HG03378 (cell line): ENCODE data around the gene KMT2B.
"Not testable (repeated sequence)": the region's sequence is repeated elsewhere in the genome, so short reads cannot be mapped to it uniquely, and the experiment has no call there.

Source experiments
- ATAC-seq: cut with Tn5 transposase; IDR thresholded peaks from one replicate; pipeline ENCODE4 v1.9.1; 2021; ENCODE audit warnings: mild to moderate bottlenecking, moderate library complexity; ENCODE audit not compliant: unreplicated experiment

KMT2B gene

DNA sequence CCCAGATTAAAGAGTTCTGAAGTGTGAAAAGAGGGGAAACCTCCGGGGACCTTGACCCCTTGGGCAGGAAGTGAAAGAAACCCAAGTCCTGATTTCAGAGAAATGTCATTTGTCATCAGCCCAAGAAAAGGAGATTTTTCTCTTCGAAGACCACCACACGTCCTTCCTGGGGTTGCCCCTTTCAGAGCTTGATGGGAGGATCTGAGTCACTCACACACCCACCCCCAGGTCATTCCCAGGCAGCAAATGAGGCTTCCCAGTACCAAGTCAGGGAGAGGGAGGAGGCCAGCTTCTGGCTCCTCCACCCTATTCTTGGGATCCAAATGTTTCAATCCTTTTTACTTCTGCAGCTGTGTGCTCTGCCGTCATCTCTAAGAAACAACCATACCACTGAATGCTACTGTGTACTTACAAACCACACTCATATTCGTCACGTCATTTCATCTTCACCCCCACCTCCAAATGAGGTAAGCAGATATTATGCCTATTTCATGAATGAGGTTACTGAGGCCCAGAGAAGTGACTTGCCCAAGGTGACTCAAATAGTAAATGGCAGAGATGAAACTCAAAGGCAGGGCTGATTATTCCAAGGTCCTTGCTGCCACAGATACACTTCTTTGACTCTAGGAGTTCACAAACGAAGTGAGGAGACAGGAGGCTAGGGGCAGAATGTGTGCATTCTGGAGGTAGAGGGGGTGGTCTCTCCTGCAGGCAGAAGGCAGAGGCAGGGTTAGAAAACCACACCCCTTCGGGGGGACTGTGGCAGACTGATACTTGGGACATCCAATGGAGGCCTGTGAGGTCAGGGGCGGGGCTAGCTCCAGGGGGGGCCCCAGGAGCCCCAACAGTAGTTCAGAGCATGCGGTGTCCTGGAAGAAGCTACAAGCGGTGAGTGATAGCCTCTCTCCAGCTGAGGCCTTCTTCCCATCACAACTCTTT is 5.0 kb upstream of the KMT2B start:
- peak; percentile 18 for ATAC-seq

DNA sequence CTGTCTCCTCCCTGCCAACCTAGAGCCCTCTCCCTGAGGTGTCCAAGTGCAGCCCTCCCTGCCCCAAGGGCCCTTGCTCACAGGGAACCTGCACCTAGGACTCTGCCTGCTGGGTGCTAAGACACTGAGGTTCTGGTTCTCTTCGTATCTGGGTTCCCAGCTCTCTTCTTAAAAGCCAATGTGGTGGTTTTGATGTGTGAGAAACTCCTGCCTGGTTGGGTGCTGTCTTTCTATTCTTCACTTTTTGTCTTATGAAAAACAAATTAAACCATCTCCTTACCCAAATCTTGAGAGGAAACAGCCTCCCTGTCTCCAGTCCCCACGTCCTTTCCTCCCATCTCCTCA is 4.3 kb upstream of the KMT2B start:
- no peak for ATAC-seq

DNA sequence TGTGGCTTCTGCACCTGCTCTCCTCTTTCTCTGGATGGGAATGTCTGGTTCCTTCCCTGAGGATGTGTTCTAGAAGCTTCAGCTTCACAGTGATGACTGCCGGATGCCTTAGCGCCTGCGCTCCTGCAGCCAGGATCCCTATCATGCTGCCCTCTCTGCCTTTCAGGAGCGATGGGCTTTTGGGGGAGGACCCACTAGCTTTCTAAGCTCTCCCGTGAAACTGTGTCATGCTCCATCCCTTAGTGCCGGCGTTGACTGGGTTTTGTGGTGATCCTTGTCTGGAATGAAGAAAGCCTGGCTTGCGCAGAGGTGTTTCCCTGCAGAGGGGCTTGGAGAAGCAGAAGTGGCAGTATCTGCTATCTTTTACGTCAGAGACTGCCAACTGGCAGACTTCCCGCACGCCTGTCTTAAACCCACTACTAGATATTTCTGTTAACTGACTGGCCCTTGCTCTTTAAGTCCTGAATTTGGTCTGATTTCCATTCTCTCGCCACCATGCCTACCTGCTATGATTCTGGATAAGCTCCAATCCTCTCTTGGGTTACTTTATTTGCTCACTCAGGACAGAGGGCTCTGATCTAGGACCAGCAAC is 3.8 kb upstream of the KMT2B start:
- no peak for ATAC-seq

DNA sequence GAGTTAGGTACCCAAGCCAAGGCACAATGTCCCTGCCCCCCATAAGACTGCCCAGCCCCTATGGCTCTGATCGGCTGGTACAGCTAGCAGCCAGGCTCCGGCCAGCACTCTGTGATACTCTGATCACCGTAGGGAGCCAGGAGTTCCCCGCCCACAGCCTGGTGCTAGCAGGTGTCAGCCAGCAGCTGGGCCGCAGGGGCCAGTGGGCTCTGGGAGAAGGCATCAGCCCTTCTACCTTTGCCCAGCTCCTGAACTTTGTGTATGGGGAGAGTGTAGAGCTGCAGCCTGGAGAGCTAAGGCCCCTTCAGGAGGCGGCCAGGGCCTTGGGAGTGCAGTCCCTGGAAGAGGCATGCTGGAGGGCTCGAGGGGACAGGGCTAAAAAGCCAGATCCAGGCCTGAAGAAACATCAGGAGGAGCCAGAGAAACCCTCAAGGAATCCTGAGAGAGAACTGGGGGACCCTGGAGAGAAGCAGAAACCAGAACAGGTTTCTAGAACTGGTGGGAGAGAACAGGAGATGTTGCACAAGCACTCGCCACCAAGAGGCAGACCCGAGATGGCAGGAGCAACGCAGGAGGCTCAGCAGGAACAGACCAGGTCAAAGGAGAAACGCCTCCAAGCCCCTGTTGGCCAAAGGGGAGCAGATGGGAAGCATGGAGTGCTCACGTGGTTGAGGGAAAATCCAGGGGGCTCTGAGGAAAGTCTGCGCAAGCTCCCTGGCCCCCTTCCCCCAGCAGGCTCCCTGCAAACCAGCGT is 3.0 kb upstream of the KMT2B start:
- ATAC-seq: no peak

DNA sequence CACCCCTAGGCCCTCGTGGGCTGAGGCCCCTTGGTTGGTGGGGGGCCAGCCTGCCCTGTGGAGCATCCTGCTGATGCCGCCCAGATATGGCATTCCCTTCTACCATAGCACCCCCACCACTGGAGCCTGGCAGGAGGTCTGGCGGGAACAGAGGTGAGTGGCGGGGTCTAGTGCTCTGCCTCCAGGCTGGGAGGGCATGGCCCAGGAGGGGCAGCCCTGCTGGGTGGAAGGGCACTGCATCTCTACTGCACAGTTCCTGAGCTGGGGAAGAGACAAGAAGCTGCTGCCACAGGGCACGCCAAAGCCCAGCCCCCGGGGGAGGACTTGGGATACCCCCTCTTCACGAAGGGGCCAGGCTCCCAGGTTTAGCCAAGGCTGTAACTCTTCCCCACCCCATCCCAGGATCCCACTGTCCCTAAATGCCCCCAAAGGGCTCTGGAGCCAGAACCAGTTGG is 2.4 kb upstream of the KMT2B start:
- ATAC-seq: no peak

DNA sequence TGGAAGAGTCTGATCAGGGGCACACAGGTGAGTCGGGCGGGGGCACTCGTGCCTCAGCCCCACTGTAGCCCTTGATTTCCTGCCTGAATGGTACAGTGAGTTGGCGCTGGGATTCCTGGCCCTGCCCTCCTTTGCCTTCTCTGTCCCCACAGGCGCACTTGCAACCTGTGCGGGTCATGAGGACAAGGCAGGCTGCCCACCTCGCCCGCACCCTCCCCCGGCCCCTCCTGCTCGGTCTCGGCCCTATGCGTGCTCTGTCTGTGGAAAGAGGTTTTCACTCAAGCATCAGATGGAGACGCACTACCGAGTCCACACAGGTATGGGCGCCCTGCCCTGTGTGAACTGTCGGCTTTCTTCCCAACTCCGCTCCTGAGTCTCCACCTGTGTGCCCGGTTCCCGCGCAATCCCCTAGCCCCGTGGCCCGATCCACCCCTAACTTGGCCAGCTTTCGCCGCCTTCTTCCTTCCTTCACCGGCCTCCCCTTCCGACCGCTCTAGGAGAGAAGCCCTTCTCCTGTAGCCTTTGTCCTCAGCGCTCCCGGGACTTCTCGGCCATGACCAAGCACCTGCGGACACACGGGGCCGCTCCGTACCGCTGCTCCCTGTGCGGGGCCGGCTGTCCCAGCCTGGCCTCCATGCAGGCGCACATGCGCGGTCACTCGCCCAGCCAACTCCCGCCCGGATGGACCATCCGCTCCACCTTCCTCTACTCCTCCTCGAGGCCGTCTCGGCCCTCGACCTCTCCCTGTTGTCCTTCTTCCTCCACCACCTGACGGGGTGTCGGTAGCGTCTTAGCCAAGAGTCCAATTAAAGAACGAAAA is 1.6 kb upstream of the KMT2B start:
- no peak for ATAC-seq

DNA sequence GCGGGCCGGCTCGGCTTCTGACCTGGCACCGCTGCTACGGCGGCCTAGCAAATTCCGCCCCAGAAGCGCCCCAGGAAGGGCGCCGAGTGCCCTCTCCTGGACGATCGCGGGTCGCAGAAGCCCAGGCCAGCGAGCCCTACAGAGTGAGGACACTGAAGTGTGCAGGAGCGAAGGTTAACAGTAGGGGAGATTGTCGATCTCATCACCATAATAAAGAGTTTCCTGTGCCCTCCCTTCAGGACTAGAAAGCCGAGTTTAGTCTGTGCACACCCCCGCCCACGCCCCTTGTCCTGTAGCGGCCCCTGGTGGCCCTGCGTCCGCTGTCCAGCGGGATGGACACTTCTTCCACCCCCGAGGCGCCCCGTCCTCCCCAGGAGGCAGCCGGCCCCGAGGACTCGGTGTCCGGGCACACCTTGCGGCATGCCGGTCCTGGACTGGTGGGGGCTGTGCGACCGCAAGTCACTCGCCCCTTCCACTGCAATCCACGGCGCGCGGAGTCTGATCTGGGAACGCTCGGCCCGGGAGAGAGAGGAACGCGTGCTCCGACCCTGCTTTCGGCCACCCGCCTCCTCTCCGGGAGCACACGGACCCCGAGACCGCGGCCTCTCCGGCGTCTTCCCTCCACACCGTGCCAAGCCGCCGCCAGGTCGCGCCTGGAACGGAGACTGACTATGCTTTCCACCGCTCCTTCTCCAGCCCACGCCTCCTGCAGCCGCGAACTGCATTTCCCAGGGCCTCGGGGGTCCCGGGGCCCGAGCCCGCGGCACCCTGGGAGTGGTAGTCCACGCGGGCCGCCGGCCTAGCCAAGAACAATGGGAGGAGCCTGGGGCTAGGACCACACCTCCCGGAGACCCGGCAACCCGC is 770 bp upstream of the KMT2B start:
- peak; percentile 51 for ATAC-seq

DNA sequence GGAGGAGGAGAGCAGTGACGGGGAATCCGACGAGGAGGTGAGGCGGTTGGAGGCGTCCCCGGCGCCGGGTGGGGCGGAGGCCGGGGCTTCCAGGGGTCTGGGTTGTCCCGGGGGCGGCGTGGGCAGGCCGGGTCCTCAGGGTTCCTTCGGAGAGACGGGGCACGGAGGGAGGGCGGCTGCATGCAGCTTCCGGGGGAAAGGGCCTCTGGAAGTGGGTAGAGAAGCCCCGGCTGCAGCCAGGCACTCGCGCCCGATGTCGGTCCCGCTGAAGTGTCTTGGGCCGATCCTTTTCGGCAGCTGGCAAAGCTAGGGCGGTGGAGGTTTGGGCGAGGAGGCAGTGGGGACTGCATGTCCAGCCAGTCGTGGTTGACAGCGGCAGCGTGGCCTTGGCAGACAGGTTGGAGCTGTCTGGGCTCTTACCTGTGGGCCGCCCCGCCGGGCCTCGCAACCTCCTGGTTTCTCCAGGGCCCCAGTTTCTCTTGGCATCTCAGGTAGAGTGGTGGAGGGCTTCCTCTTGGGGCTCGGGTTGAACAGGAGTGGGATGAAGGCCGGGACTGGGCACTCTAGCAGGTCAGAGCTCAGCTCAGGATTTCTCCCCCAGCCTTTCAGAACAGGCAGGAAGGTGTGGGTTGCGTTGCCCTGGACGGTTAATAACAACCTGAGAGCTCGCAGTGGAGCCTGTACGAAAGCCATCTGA is 690 bp downstream of the KMT2B start:
- ATAC-seq: no peak

DNA sequence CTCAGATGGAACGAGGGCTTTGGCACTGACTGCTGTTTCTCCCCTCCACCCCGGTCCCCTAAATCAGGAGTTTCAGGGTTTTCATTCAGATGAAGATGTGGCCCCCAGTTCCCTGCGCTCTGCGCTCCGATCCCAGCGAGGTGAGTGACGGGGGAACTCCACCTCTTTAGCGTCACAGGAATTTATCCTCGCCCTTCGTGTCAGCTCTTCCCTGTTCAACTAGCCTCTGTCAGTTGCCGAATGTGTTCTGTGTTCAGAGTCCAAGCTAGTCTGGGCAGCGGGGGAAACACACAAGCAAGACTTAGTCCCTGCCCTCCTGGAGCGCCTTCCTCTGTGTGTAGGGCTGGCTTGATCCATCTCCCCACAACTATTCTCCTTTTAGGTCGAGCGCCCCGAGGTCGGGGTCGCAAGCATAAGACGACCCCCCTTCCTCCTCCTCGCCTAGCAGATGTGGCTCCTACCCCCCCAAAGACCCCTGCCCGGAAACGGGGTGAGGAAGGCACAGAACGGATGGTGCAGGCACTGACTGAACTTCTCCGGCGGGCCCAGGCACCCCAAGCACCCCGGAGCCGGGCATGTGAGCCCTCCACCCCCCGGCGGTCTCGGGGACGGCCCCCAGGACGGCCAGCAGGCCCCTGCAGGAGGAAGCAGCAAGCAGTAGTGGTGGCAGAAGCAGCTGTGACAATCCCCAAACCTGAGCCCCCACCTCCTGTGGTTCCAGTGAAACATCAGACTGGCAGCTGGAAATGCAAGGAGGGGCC is 1.8 kb downstream of the KMT2B start:
- no peak for ATAC-seq

DNA sequence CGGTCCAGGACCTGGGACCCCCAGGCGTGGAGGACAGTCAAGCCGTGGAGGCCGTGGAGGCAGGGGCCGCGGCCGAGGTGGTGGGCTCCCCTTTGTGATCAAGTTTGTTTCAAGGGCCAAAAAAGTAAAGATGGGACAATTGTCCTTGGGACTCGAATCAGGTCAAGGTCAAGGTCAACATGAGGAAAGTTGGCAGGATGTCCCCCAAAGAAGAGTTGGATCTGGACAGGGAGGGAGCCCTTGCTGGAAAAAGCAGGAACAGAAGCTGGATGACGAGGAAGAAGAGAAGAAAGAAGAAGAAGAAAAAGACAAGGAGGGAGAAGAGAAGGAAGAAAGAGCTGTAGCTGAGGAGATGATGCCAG is 2.3 kb downstream of the KMT2B start:
- no peak for ATAC-seq

DNA sequence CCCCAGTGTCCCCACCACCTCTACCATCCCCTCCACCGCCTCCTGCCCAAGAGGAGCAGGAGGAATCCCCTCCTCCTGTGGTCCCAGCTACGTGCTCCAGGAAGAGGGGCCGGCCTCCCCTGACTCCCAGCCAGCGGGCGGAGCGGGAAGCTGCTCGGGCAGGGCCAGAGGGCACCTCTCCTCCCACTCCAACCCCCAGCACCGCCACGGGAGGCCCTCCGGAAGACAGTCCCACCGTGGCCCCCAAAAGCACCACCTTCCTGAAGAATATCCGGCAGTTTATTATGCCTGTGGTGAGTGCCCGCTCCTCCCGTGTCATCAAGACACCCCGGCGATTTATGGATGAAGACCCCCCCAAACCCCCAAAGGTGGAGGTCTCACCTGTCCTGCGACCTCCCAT is 2.8 kb downstream of the KMT2B start:
- ATAC-seq: no peak

DNA sequence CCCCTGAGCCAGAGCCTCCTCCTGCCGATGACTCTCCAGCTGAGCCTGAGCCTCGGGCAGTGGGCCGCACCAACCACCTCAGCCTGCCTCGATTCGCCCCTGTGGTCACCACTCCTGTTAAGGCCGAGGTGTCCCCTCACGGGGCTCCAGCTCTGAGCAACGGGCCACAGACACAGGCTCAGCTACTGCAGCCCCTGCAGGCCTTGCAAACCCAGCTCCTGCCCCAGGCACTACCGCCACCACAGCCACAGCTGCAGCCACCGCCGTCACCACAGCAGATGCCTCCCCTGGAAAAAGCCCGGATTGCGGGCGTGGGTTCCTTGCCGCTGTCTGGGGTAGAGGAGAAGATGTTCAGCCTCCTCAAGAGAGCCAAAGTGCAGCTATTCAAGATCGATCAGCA is 3.6 kb downstream of the KMT2B start:
- no peak for ATAC-seq

DNA sequence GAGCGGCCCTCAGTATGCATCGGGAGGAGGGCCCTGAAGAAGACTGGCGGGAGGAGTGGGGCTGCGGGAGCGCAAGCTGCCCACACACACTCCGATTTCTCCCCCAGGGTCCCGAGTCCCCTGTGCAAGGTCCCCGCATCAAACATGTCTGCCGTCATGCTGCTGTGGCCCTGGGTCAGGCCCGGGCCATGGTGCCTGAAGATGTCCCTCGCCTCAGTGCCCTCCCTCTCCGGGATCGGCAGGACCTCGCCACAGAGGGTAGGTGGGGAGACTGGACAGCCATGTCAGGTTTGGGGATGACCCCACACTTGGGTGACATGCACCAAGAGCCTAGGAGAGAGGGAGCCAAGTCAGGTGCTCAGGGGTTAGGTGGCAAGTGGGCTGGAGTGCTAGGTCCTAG is 4.7 kb downstream of the KMT2B start:
- ATAC-seq: no peak

DNA sequence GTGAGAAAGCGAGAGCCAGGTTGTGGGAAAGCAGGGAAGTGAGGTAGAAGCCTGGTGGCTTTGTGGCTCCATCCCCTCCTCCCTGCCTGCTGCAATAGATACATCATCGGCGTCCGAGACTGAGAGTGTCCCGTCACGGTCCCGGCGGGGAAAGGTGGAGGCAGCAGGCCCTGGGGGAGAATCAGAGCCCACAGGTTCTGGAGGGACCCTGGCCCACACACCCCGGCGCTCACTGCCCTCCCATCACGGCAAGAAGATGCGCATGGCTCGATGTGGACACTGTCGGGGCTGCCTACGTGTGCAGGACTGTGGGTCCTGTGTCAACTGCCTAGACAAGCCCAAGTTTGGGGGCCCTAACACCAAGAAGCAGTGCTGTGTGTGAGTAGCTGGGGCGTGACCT is 5.1 kb downstream of the KMT2B start:
- ATAC-seq: no peak

DNA sequence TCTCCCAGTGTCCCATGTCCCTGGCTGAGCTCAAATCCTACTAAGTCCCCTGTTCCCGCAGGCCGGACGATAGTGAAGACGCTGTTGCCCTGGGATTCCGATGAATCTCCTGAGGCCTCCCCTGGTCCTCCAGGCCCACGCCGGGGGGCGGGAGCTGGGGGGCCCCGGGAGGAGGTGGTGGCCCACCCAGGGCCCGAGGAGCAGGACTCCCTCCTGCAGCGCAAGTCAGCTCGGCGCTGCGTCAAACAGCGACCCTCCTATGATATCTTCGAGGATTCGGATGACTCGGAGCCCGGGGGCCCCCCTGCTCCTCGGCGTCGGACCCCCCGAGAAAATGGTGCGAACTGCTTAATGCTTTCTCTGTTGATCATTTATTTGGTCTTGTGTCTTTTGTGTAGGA is 5.9 kb downstream of the KMT2B start:
- no peak for ATAC-seq

DNA sequence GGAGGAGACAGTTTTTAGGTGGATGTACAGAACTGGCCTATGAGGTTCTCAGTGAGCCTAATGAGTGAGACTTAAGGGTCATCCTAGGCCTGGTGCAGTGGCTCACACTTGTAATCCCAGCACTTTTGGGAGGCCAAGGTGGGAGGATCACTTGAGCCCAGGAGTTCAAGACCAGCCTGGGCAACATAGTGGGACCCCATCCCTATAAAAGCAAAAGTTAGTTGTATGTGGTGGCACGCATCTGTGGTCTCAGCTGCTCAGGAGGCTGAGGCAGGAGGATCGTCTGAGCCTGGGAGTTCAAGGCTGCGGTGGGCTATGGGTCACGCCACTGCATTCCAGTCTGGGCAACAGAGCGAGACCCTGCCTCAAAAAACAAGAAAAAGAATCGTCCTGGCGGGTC is 6.3 kb downstream of the KMT2B start:
- not testable (repeated sequence) for ATAC-seq

DNA sequence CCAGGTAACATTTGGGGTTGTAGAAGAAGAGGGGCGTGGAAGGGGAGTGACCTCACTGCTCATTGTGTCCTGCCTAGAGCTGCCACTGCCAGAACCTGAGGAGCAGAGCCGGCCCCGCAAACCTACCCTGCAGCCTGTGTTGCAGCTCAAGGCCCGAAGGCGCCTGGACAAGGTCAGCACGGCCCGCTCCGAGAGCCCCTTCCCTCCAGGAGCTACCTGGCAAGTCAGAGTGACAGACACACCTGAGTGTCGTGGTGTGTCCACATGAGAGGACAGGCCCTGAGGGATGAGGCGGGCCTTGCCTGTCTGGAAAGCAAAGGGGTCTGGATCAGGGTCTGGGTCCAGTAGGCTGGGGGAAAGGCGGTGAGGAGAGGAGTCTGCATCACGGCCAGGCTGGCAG is 6.8 kb downstream of the KMT2B start:
- no peak for ATAC-seq

DNA sequence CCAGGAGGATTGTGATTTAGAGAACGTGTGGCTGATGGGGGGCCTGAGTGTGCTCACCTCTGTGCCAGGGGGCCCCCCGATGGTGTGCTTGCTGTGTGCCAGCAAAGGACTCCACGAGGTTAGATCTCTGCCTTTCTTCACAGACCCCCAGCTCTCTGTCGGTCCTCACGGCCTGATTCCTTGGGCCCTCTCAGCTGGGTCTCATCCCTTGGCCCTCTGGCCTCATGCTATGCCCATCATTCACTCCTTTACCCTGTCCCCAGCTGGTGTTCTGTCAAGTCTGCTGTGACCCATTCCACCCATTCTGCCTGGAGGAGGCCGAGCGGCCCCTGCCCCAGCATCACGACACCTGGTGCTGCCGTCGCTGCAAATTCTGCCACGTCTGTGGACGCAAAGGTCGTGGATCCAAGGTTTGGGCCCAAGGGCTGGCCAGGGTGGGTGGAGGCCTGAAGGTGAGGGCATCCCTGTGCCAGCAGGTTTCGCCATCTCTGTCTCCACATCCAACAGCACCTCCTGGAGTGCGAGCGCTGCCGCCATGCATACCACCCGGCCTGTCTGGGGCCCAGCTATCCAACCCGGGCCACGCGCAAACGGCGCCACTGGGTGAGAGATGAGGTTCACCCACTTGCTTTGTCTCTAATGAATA is 7.5 kb downstream of the KMT2B start:
- ATAC-seq: no peak
